HG03571 (cell line): ENCODE results near the gene TNFRSF11A.

Experiments used
- ATAC-seq: cut with Tn5 transposase; IDR thresholded peaks from one replicate; pipeline ENCODE4 v1.9.1; 2021; ENCODE audit not compliant: unreplicated experiment

TNFRSF11A gene

GRCh38 chr18:62407660-62408059 lies 82.5 kb downstream of the TNFRSF11A start:
- no peak for ATAC-seq

- ATAC-seq = no peak
Observed at GRCh38 chr18:62409821-62410220, 84.7 kb downstream of the TNFRSF11A start.

GRCh38 chr18:62412231-62412979 lies 87.3 kb downstream of the TNFRSF11A start:
- ATAC-seq = no peak

DNA sequence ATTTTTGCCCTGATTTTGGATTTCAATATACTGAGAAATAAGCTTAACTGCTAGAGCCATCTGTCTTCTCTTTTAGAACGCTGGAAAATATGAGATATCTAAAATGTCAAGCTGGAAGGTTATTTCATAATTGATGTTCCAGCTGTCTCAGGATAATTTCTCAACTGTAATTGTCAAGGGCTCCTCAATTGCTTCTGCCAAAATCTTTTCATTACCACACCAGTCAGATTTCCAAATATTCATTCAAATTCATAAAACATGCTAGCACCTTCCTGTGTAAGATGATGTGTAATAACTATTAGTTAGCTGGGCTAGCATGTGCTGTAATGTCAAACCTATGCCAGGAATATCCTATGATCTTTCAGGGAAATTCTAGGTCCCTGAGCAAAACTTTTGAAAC lies 88.1 kb downstream of the TNFRSF11A start:
- ATAC-seq = no peak

DNA sequence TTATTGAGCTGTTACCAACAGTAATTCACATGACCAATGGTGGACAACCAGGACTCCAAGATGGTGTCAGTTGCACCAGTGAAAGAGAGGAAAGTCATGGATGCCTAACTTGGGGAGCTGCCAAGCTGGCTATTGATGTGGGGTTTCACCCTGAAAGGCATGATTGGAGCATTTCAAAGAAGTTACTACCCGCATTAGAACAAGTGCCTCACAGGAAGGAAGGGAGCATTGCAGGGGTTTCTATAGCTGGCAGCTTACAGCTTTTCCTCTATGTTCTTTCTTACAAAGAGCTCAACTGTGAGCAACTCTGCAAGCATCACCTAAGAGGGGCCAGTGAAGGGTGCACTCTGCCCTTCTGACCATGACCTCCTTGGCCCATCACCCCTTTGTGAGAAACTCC lies 93.1 kb downstream of the TNFRSF11A start:
- ATAC-seq = no peak

- ATAC-seq = no peak
Observed at GRCh38 chr18:62420151-62420512, 95.0 kb downstream of the TNFRSF11A start.

DNA sequence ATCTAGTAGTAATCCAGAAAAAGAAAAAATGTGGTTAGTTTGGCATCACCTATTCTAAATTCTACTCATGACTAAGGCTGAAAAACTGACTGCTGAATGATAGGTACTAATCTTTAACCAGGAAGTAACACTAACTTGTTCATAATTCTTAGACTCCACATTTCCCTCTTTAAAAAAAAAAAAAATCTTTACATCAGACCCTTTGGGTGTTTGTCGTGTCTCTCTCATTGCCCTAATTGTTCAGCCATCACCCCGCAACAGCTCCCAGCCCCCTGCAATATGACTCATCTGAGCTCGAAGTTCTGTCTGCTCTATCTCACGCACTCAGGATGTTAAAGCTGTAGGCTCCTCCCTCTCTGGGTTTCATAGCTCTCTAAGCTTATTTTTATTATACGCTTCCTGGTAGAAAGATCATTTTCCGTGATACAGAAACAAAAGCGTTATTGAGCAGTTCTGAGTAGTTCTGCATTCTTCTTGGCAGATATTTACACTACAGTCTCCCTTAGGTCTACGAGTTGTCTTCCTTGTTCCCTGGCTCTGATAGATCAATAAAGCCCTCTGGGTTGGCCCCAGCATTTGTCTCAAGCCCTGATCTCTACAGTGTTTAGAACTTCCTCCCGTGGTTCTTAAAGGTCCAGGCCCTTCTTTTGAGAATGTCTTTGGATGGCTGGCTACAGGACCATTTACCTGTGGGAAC lies 95.6 kb downstream of the TNFRSF11A start:
- peak; percentile 94 for ATAC-seq

DNA sequence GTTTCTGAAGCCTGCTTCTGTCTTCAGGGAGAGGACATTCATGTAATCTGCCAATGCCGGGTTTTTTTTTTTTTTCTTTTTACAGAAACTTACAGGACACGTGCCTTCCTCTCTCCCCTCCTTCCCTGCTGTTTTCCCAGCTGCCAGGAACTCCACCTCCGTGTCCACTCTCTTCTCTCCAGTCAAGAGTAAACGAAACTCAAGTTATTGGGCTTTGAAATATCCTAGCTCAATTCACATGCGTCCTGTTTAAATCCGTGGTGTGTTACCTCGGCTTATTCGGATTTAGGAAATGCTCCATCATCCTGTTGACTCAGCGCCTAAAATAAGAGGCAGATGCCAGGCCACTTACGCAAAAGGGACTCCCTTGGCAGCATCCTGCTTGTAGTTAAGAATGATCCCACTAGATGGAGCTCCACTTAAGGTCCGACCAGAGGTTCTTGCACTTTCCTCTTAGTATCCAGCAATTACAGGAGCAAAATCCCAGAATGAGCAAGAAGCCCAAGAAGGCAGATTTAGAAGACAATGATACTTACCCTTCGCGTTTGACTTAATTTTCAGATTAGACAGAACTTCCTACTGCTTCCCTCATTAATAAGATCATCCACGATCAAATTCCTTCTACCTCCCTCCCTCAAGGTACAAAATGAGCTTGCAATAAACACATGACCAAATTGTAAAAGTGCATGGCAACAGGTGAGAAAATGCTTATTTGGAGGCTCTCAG lies 100.5 kb downstream of the TNFRSF11A start:
- ATAC-seq = no peak

DNA sequence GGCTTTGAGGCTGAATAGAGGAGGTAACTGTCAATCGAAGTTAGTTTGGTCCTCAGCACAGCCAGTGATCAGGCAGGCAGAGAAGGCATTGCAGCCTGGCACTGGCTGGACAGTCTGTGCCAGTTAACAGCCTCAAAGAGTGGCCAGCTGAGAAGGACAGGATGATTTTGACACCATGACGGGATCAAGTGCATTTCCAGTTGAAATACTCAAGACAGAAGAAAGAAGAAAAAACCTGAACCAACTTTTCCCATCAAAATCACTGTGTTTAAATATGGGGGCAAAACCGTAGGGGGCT lies 101.0 kb downstream of the TNFRSF11A start:
- no peak for ATAC-seq

GRCh38 chr18:62432176-62432575 lies 107.1 kb downstream of the TNFRSF11A start:
- ATAC-seq = no peak

GRCh38 chr18:62434798-62435197 lies 109.7 kb downstream of the TNFRSF11A start:
- no peak for ATAC-seq

DNA sequence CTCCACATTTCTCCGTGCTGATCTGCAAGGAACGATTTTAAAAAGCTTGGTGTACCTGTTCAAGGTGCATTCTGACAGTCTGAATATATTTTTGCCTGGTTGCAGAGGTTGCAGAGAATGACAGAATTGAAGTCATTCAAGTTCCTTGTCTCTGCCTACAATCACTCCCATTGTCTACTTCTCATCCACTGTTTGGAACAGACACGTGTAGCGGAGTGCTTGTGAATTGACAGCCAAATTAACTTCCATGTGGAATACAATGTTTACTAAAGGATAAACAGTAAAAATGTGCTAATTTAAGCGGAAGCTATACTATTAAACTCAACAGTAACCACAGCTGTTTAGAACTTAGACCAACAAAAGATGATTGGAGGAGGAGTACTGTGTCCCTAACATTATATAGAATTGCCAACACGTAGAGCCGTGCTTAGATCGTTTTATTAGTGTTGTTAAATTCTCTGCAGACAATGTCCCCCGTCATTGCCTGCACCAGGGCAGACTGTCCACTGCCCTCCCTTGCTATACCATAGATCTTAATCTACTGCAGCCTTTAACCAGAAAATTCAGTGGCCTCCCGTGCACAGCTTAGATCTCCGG lies 110.4 kb downstream of the TNFRSF11A start:
- no peak for ATAC-seq

GRCh38 chr18:62436636-62437234 lies 111.6 kb downstream of the TNFRSF11A start:
- no peak for ATAC-seq

- no peak for ATAC-seq
Observed at GRCh38 chr18:62437235-62438017, 112.3 kb downstream of the TNFRSF11A start.

- no peak for ATAC-seq
Observed at GRCh38 chr18:62438018-62438329, 112.9 kb downstream of the TNFRSF11A start.

DNA sequence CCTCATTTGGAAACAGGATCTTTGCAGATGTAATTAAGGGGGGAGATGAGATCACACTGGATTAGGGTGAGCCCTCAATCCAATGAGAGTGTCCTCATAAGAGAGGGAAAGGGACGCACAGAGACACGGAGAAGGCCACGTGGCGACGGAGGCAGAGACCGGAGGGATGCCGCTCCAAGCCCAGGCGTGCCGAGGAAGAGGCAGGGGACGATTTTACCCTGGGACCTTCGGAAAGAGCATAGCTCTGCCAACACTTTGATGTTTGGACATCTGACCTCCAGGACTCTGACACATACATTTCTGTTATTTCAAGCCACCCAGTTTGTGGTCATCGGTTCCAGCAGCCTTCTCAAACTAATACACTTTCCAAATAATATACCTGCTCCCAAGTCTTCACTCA lies 113.3 kb downstream of the TNFRSF11A start:
- no peak for ATAC-seq

DNA sequence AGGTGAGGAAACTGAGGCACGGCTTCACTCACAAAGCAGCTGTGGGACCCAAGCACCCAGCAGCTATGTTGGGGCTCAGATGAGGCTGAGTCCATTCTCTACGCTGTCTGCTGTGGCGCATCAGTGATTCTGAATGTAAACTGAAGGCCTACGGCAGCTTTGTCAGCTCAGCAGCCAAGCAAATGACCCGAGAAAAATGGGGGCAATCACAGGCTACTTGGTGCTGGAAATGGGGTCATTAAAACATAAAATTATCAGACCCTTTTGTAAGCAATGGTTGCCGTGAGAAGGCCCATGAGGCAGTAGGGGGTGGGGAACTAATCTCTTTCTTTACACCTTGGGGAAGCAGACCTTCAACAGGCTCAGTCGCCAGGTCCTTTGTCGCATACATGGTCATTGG lies 113.8 kb downstream of the TNFRSF11A start:
- no peak for ATAC-seq
